Upper lobe of right lung (tissue), 1 donor: ENCODE measurements around the gene SEPTIN3. TPM values are rescaled to one million over a fixed set of nuclear protein-coding genes. Genes with fewer than 3 reads are reported as not detected.

Experiments
- ATAC-seq: fragments of 200-7000 bp; cut with Tn5 transposase; one replicate; pipeline ENCODE4 v1.9.1; 2020; ENCODE audit warnings: mild to moderate bottlenecking, moderate library complexity
- DNase-seq: peaks from one replicate; pipeline ENCODE4 v3.0.0-alpha.2; 2020
- H3K27ac ChIP-seq: fragments of 200-600 bp; one replicate; pipeline ENCODE4 v1.8.0; 2022
- H3K27me3 ChIP-seq: fragments of 200-600 bp; one replicate; pipeline ENCODE4 v1.8.0; 2022; ENCODE audit warnings: mild to moderate bottlenecking
- H3K36me3 ChIP-seq: fragments of 200-600 bp; one replicate; pipeline ENCODE4 v1.8.0; 2022
- H3K4me1 ChIP-seq: fragments of 200-600 bp; one replicate; pipeline ENCODE4 v1.8.0; 2022
- H3K4me3 ChIP-seq: fragments of 200-600 bp; one replicate; pipeline ENCODE4 v1.8.0; 2022; ENCODE audit warnings: mild to moderate bottlenecking
- H3K9me3 ChIP-seq: fragments of 200-600 bp; one replicate; pipeline ENCODE4 v1.8.0; 2022
- CTCF ChIP-seq: fragments of 200-600 bp; IDR thresholded peaks from one replicate; pipeline ENCODE4 v1.8.0; 2022; ENCODE audit warnings: antibody characterized with exemption
- intact Hi-C: fragments of 100-400 bp; cut with DNase I; formaldehyde crosslinking; loops from one replicate; pipeline ENCODE4 v1.11.0; 2022
- total RNA-seq: library from RNA; stranded (reverse); fragmentation: NEBNext Ultra II Directional; extraction: Animal tissue kit (Norgen Biotek cat#: 25700); gene quantifications from one replicate; pipeline ENCODE4 v1.2.1, GENCODE V29; 2021
- donor health status: DM: no; HTN: yes; CAD: no; lungs with severe emphysema.

Gene SEPTIN3
- total RNA-seq, 1 donor from 2014 or later, result 3.2 TPM

GRCh38 chr22:41991111-41991510 lies 21.9 kb downstream of the SEPTIN3 start:
- DNase-seq (peak; percentile 43), ATAC-seq (no peak)
- Histone ChIP-seq H3K4me3 (no peak overlapping the region), H3K36me3 (no peaks in the 10 kb centered on the region), H3K27me3 (no peaks in the 10 kb centered on the region), H3K27ac (no peak overlapping the region), H3K4me1 (no peaks in the 10 kb centered on the region), H3K9me3 (no peaks in the 10 kb centered on the region)
- no peak for TF ChIP-seq CTCF
- intact Hi-C loops, result no loop called here

GRCh38 chr22:41992496-41992895 lies 23.3 kb downstream of the SEPTIN3 start:
- Histone ChIP-seq H3K27me3 (no peaks in the 10 kb centered on the region), H3K9me3 (no peaks in the 10 kb centered on the region), H3K27ac (no peak overlapping the region), H3K36me3 (no peaks in the 10 kb centered on the region), H3K4me1 (no peaks in the 10 kb centered on the region), H3K4me3 (no peak overlapping the region)
- ATAC-seq, result no peak
- no peak for TF ChIP-seq CTCF
- DNase-seq, result peak; percentile 8
- intact Hi-C loops, result no loop called here

GRCh38 chr22:41995211-41995610 lies 26.0 kb downstream of the SEPTIN3 start:
- intact Hi-C loops, result no loop called here
- H3K4me3 ChIP-seq, result no peak overlapping the region

GRCh38 chr22:41996826-41997225 lies 27.6 kb downstream of the SEPTIN3 start:
- peak; percentile 35 for DNase-seq
- intact Hi-C loops, result no loop called here
- TF ChIP-seq CTCF, result no peak
- H3K4me1 ChIP-seq, result no peaks in the 10 kb centered on the region
- no peaks in the 10 kb centered on the region for H3K27me3 ChIP-seq
- H3K4me3 ChIP-seq, result no peak overlapping the region
- no peaks in the 10 kb centered on the region for H3K36me3 ChIP-seq
- H3K27ac ChIP-seq, result no peak overlapping the region
- no peak for ATAC-seq
- H3K9me3 ChIP-seq, result no peaks in the 10 kb centered on the region

More at GRCh38 chr22:41995211-41995610, 26.0 kb downstream of the SEPTIN3 start:
- Histone ChIP-seq H3K27ac (no peak overlapping the region), H3K9me3 (no peaks in the 10 kb centered on the region), H3K27me3 (no peaks in the 10 kb centered on the region), H3K36me3 (no peaks in the 10 kb centered on the region), H3K4me1 (no peaks in the 10 kb centered on the region)
- ATAC-seq (no peak), DNase-seq (peak; percentile 19)
- no peak for TF ChIP-seq CTCF

- intact Hi-C loops, result no loop called here
- peak; percentile 92 for DNase-seq
- ATAC-seq, result peak; percentile 96
- Histone ChIP-seq H3K4me3 (peak within 1 kb of the TSS; percentile 51), H3K27ac (no peak within 1 kb of the TSS), H3K36me3 (no peaks in the 10 kb centered on the region), H3K27me3 (no peaks in the 10 kb centered on the region), H3K9me3 (no peaks in the 10 kb centered on the region), H3K4me1 (no peaks in the 10 kb centered on the region)
- TF ChIP-seq CTCF, result no peak
Measured at GRCh38 chr22:41998361-41999261, 29.4 kb downstream of the SEPTIN3 start, which contains the start of gene WBP2NL. Gene WBP2NL (plus strand): TSS chr22:41998788. CDS start chr22:41998819, 31 bp downstream.
